Frontal cortex (tissue), 4 donors: Measurements from ENCODE around the gene TEKT5. TPM values are rescaled to one million over a fixed set of nuclear protein-coding genes. Genes with fewer than 3 reads are reported as not detected.
"Not testable (repeated sequence)": the region's sequence is repeated elsewhere in the genome, so short reads cannot be mapped to it uniquely, and the experiment has no call there.

Source experiments
- DNase-seq, 2 donors: peaks; one replicate each; pipeline ENCODE4 v3.0.0; 2012; ENCODE audit warnings: low spot score in 2 of 2
- FAIRE-seq: peaks from 2 replicates; lab custom pipeline; 2012; peaks lifted over from hg19 to GRCh38; lab: Jason Lieb, UNC
- total RNA-seq: library from RNA; depleted of rRNA; stranded (reverse); fragments of >200 nt; gene quantifications from one replicate; pipeline ENCODE4 v1.2.3, GENCODE V29; 2014
- donor health status: control.
- donor health status: control.
- donor health status: control.

Gene TEKT5
- total RNA-seq, 1 donor from 2014 or later, result 1.6 TPM

GRCh38 chr16:10663146-10663545 lies 31.6 kb downstream of the TEKT5 start:
- DNase-seq, result no peak

GRCh38 chr16:10662212-10662611 lies 32.5 kb downstream of the TEKT5 start:
- FAIRE-seq, result no peak

More at GRCh38 chr16:10663146-10663545, 31.6 kb downstream of the TEKT5 start:
- no peak for FAIRE-seq

GRCh38 chr16:10661737-10662136 lies 33.0 kb downstream of the TEKT5 start:
- DNase-seq, result no peak
- no peak for FAIRE-seq

More at GRCh38 chr16:10662212-10662611, 32.5 kb downstream of the TEKT5 start:
- DNase-seq, result no peak

- no peak for FAIRE-seq
- DNase-seq, result no peak
Measured at GRCh38 chr16:10660950-10661635, 33.6 kb downstream of the TEKT5 start.

GRCh38 chr16:10658943-10659342 lies 35.8 kb downstream of the TEKT5 start:
- no peak for FAIRE-seq

GRCh38 chr16:10657925-10658324 lies 36.8 kb downstream of the TEKT5 start:
- DNase-seq (no peak), FAIRE-seq (no peak)

More at GRCh38 chr16:10658943-10659342, 35.8 kb downstream of the TEKT5 start:
- DNase-seq, result no peak

- FAIRE-seq (no peak), DNase-seq (no peak)
Measured at GRCh38 chr16:10656618-10657017, 38.1 kb downstream of the TEKT5 start.

GRCh38 chr16:10655415-10655977 lies 39.2 kb downstream of the TEKT5 start:
- FAIRE-seq, result no peak
- DNase-seq, result no peak

- FAIRE-seq, result no peak
- DNase-seq, result no peak
Measured at GRCh38 chr16:10654592-10655414, 39.9 kb downstream of the TEKT5 start.

GRCh38 chr16:10652730-10653590 lies 41.8 kb downstream of the TEKT5 start:
- no peak for DNase-seq
- FAIRE-seq, result no peak

- not testable (repeated sequence) for FAIRE-seq, DNase-seq
Measured at GRCh38 chr16:10649098-10649497, 45.6 kb downstream of the TEKT5 start.

GRCh38 chr16:10647721-10648296 lies 46.9 kb downstream of the TEKT5 start:
- no peak for FAIRE-seq
- no peak for DNase-seq

GRCh38 chr16:10647264-10647720 lies 47.4 kb downstream of the TEKT5 start:
- no peak for DNase-seq
- FAIRE-seq, result no peak

GRCh38 chr16:10646581-10647263 lies 48.0 kb downstream of the TEKT5 start:
- FAIRE-seq (no peak), DNase-seq (no peak)

GRCh38 chr16:10646228-10646580 lies 48.5 kb downstream of the TEKT5 start:
- no peak for FAIRE-seq
- DNase-seq, result no peak

GRCh38 chr16:10644092-10644491 lies 50.6 kb downstream of the TEKT5 start:
- DNase-seq (no peak), FAIRE-seq (no peak)

GRCh38 chr16:10642964-10643363 lies 51.8 kb downstream of the TEKT5 start:
- no peak for FAIRE-seq

GRCh38 chr16:10641953-10642949 lies 52.5 kb downstream of the TEKT5 start:
- no peak for FAIRE-seq
- DNase-seq, result no peak

More at GRCh38 chr16:10642964-10643363, 51.8 kb downstream of the TEKT5 start:
- DNase-seq, result no peak
